CD4-positive, CD25-positive, alpha-beta regulatory T cell (primary cell): Measurements from ENCODE around the gene IRX3. TPM values are rescaled to one million over a fixed set of nuclear protein-coding genes. Genes with fewer than 3 reads are reported as not detected.

Experiments
- ATAC-seq, 2 donors: fragments of 150-1000 bp; cut with Tn5 transposase; one replicate each; pipeline ENCODE4 v1.10.0; 2021; ENCODE audit warnings: low read depth in 2 of 2, moderate number of reproducible peaks in 2 of 2, moderate library complexity in 1 of 2
- DNase-seq, 3 donors: peaks; one replicate each; pipeline versions ENCODE4 v3.0.0 to v3.0.0-alpha.2; 2012 to 2022; ENCODE audit warnings: mixed read lengths in 1 of 3
- H3K27ac ChIP-seq: one replicate; pipeline ENCODE4 v1.7.0; 2013; ENCODE audit warnings: mild to moderate bottlenecking, low read length; ENCODE audit not compliant: insufficient read depth, poor library complexity, severe bottlenecking
- H3K27me3 ChIP-seq: one replicate; pipeline ENCODE4 v1.7.0; 2013; ENCODE audit warnings: low read length; ENCODE audit not compliant: control insufficient read depth, insufficient read depth
- H3K36me3 ChIP-seq: one replicate; pipeline ENCODE4 v1.7.0; 2013; ENCODE audit warnings: mild to moderate bottlenecking, low read length, moderate library complexity; ENCODE audit not compliant: control insufficient read depth, insufficient read depth
- H3K4me1 ChIP-seq: 2 replicates; pipeline ENCODE4 v1.7.0; 2013; ENCODE audit warnings: mild to moderate bottlenecking, low read length; ENCODE audit not compliant: insufficient read depth, control insufficient read depth, poor library complexity, severe bottlenecking
- H3K4me3 ChIP-seq: one replicate; pipeline ENCODE4 v1.7.0; 2013; ENCODE audit warnings: low read depth, mild to moderate bottlenecking, low read length, moderate library complexity
- H3K9me3 ChIP-seq, 2 experiments: 1 replicate in 1 of 2; 2 replicates in 1 of 2; pipeline ENCODE4 v1.7.0; 2013; ENCODE audit warnings: low read length in 2 of 2, mild to moderate bottlenecking in 1 of 2, moderate library complexity in 1 of 2; ENCODE audit not compliant: control insufficient read depth in 2 of 2
- H3K27ac Mint-ChIP-seq, 3 donors: one replicate each; pipeline ENCODE4 v1.8.0; 2020 to 2022; ENCODE audit warnings: mild to moderate bottlenecking in 3 of 3, mixed read lengths in 3 of 3, moderate library complexity in 2 of 3
- H3K27me3 Mint-ChIP-seq: one replicate; pipeline ENCODE4 v1.8.0; 2022; ENCODE audit warnings: mild to moderate bottlenecking, mixed read lengths
- H3K36me3 Mint-ChIP-seq: one replicate; pipeline ENCODE4 v1.8.0; 2020; ENCODE audit warnings: mixed read lengths
- H3K4me1 Mint-ChIP-seq, 4 donors: one replicate each; pipeline ENCODE4 v1.8.0; 2020 to 2022; ENCODE audit warnings: mixed read lengths in 4 of 4, mild to moderate bottlenecking in 1 of 4
- H3K4me3 Mint-ChIP-seq, 4 donors: one replicate each; pipeline ENCODE4 v1.8.0; 2020 to 2022; ENCODE audit warnings: mild to moderate bottlenecking in 4 of 4, mixed read lengths in 4 of 4, moderate library complexity in 3 of 4
- H3K9me3 Mint-ChIP-seq, 7 donors: one replicate each; pipeline ENCODE4 v1.8.0; 2020 to 2022; ENCODE audit warnings: mixed read lengths in 7 of 7, mild to moderate bottlenecking in 3 of 7, moderate library complexity in 2 of 7
- polyA plus RNA-seq, 4 donors: library from polyadenylated mRNA; unstranded; fragments of 300-500 nt; fragmentation: Illumina TruSeq; gene quantifications; one replicate each; pipeline ENCODE4 v1.2.3, GENCODE V29; 2021
- total RNA-seq: library from RNA; stranded (reverse); gene quantifications from one replicate; pipeline ENCODE4 v1.2.3, GENCODE V29; 2022

Gene IRX3
- total and polyA plus RNA-seq, 5 donors from 2014 or later = not detected

DNA sequence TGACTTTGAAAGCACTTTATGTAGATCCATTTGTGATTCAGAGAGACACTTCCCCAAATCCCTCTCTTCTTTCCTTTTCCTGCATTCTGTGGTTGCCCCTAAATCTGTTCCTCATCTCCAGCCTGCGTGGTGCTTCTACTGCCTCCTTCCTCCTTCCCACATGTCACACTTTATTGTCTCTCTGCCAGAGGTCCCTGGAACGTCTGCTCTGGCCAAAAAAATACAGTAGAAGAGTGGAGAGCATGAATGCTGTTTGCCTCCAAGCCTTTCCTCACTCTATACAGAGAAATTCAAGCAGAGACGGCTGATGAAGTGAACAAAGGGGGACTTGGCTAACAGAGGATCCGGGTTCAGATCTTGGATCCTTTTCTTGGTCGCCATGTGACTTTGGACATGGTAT, 22.8 kb upstream of the IRX3 start:
- no peaks in the 10 kb centered on the region for H3K36me3 ChIP-seq
- H3K27me3 ChIP-seq = no peaks in the 10 kb centered on the region
- no peak overlapping the region for H3K27ac Mint-ChIP-seq
- H3K27ac ChIP-seq = no peak overlapping the region
- no peak overlapping the region for H3K4me3 Mint-ChIP-seq
- no peak for DNase-seq
- no peak overlapping the region for H3K4me3 ChIP-seq
- no peaks in the 10 kb centered on the region for H3K36me3 Mint-ChIP-seq
- peaks cover 0 to 2% (median 0%) of the 10 kb centered on the region in 7 donors for H3K9me3 Mint-ChIP-seq
- H3K27me3 Mint-ChIP-seq = no peaks in the 10 kb centered on the region
- H3K4me1 ChIP-seq = no peaks in the 10 kb centered on the region
- no peaks in the 10 kb centered on the region for H3K4me1 Mint-ChIP-seq
- no peak for ATAC-seq
- H3K9me3 ChIP-seq = no peaks in the 10 kb centered on the region

DNA sequence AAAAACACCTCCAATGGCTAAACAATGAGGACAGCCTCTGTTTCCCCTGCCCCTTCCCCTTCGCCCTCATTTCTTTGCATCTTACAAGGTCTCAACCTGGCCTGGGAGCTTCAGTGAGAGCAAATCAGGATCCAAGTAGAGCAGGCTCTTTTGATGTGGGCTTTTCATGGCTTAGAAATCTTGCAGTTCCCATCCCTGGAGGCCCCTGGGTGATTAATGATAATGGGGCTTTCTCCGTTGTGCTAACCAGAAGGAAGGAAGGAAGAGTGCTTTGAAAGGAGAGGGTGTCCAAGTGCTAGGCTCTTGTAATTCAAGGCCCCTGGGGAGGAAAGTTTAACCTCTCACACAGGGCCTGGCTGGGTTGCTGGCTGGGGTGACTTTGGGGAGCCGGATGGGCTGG, 18.5 kb upstream of the IRX3 start:
- H3K4me1 Mint-ChIP-seq = no peaks in the 10 kb centered on the region

GRCh38 chr16:54303613-54304012, 17.0 kb upstream of the IRX3 start:
- H3K4me3 ChIP-seq = no peak overlapping the region
- DNase-seq = no peak
- no peaks in the 10 kb centered on the region for H3K4me1 ChIP-seq
- Mint-ChIP-seq H3K4me3 (no peak overlapping the region), H3K36me3 (no peaks in the 10 kb centered on the region), H3K4me1 (no peaks in the 10 kb centered on the region), H3K27me3 (peaks cover 11% of the 10 kb centered on the region), H3K9me3 (peaks cover 0 to 1% (median 0%) of the 10 kb centered on the region in 7 donors), H3K27ac (no peak overlapping the region)
- no peak overlapping the region for H3K27ac ChIP-seq
- no peak for ATAC-seq
- no peaks in the 10 kb centered on the region for H3K36me3 ChIP-seq
- no peaks in the 10 kb centered on the region for H3K9me3 ChIP-seq
- no peaks in the 10 kb centered on the region for H3K27me3 ChIP-seq

More for the DNA sequence above, 18.5 kb upstream of the IRX3 start:
- no peak for DNase-seq
- Mint-ChIP-seq H3K27me3 (peaks cover 11% of the 10 kb centered on the region), H3K36me3 (no peaks in the 10 kb centered on the region), H3K4me3 (no peak overlapping the region), H3K27ac (no peak overlapping the region), H3K9me3 (peaks cover 0 to 1% (median 0%) of the 10 kb centered on the region in 7 donors)
- Histone ChIP-seq H3K4me1 (no peaks in the 10 kb centered on the region), H3K4me3 (no peak overlapping the region), H3K27ac (no peak overlapping the region), H3K36me3 (no peaks in the 10 kb centered on the region), H3K27me3 (no peaks in the 10 kb centered on the region), H3K9me3 (no peaks in the 10 kb centered on the region)
- ATAC-seq = no peak

DNA sequence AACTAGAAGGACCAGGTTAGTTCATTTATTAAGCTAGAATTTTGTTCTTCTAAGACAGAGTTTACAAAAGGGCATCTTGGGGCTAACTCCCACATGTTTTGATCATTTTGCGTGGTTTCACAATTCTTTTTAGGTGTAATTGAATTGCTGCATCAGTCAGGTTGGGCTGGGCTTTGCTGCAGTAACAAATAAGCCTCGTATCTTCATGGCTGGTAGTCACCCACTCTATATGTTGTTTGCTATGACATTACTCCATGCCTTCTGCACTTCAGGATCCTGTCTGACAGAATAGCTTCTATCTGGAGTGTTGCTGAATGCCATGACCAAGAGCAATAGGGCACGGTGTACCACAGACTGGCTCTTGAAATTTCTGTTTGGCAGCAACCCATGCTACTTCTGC, 10.6 kb upstream of the IRX3 start:
- Histone ChIP-seq H3K9me3 (peaks cover 0 to 4% of the 10 kb centered on the region in 2 experiments), H3K27ac (no peak overlapping the region), H3K4me1 (no peaks in the 10 kb centered on the region), H3K27me3 (peaks cover 10% of the 10 kb centered on the region), H3K4me3 (no peak overlapping the region), H3K36me3 (no peaks in the 10 kb centered on the region)
- no peaks in the 10 kb centered on the region for H3K36me3 Mint-ChIP-seq
- H3K4me1 Mint-ChIP-seq = no peaks in the 10 kb centered on the region
- H3K27me3 Mint-ChIP-seq = peaks cover 20% of the 10 kb centered on the region
- no peak overlapping the region for H3K4me3 Mint-ChIP-seq
- no peak for ATAC-seq
- peaks cover 0 to 5% (median 2%) of the 10 kb centered on the region in 7 donors for H3K9me3 Mint-ChIP-seq
- no peak overlapping the region for H3K27ac Mint-ChIP-seq
- no peak for DNase-seq

DNA sequence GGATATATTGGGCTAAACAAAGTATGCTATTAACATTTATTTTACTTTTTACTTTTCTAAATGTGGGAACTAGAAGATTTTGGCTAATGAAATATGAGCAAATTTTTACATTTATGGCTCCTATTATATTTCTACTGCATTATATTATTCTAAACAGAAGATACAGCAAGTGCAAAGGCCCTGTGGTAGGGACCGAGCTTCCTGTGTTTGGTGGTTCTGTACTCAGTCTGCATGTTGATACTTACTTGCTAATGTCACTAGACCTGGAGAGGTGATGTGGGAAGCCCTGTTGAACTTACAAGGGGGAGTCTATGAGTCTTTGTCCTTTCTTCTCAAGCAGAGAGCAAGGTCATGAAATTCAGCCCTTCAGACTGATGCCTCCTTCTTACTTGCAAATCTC, 10.0 kb upstream of the IRX3 start:
- DNase-seq = no peak

GRCh38 chr16:54291656-54292487, 5.3 kb upstream of the IRX3 start:
- no peak for DNase-seq
- H3K9me3 ChIP-seq = peaks cover 0 to 4% of the 10 kb centered on the region in 2 experiments
- no peak overlapping the region for H3K4me3 ChIP-seq
- Mint-ChIP-seq H3K36me3 (no peaks in the 10 kb centered on the region), H3K4me1 (peaks cover 0 to 11% (median 0%) of the 10 kb centered on the region in 4 donors), H3K9me3 (peaks cover 0 to 4% (median 2%) of the 10 kb centered on the region in 7 donors), H3K27ac (no peak overlapping the region), H3K27me3 (peaks cover 57% of the 10 kb centered on the region), H3K4me3 (peak overlapping the region in 1 of 4 donors; percentile 84)
- peaks cover 14% of the 10 kb centered on the region for H3K27me3 ChIP-seq
- no peak overlapping the region for H3K27ac ChIP-seq
- ATAC-seq = no peak
- H3K4me1 ChIP-seq = peaks cover 3% of the 10 kb centered on the region
- H3K36me3 ChIP-seq = no peaks in the 10 kb centered on the region

More for the DNA sequence above, 10.0 kb upstream of the IRX3 start:
- peaks cover 0 to 4% of the 10 kb centered on the region in 2 experiments for H3K9me3 ChIP-seq
- H3K27ac ChIP-seq = no peak overlapping the region
- Mint-ChIP-seq H3K27me3 (peaks cover 26% of the 10 kb centered on the region), H3K9me3 (peaks cover 0 to 5% (median 2%) of the 10 kb centered on the region in 7 donors), H3K36me3 (no peaks in the 10 kb centered on the region), H3K27ac (no peak overlapping the region), H3K4me1 (no peaks in the 10 kb centered on the region), H3K4me3 (no peak overlapping the region)
- no peak overlapping the region for H3K4me3 ChIP-seq
- H3K27me3 ChIP-seq = peaks cover 10% of the 10 kb centered on the region
- ATAC-seq = no peak
- no peaks in the 10 kb centered on the region for H3K4me1 ChIP-seq
- H3K36me3 ChIP-seq = no peaks in the 10 kb centered on the region

- Mint-ChIP-seq H3K4me1 (peaks cover 0 to 15% (median 1%) of the 10 kb centered on the region in 4 donors), H3K4me3 (no peak overlapping the region), H3K9me3 (peaks cover 0 to 4% (median 2%) of the 10 kb centered on the region in 7 donors), H3K36me3 (no peaks in the 10 kb centered on the region), H3K27me3 (peaks cover 63% of the 10 kb centered on the region), H3K27ac (no peak overlapping the region)
- Histone ChIP-seq H3K4me3 (no peak overlapping the region), H3K27ac (no peak overlapping the region), H3K36me3 (no peaks in the 10 kb centered on the region), H3K9me3 (no peaks in the 10 kb centered on the region), H3K27me3 (peaks cover 14% of the 10 kb centered on the region), H3K4me1 (peaks cover 3% of the 10 kb centered on the region)
- DNase-seq (no peak), ATAC-seq (no peak)
Observed at GRCh38 chr16:54290833-54291655, 4.5 kb upstream of the IRX3 start.
